Parathyroid adenoma (tissue), 2 donors: ENCODE measurements around the gene TEAD1.

Experiments
- H2AFZ ChIP-seq: fragments of 300-600 bp; sonication (generic); one replicate; pipeline ENCODE4 v1.7.0; 2017; ENCODE audit warnings: antibody characterized with exemption, mild to moderate bottlenecking
- H3K27ac ChIP-seq: fragments of 300-600 bp; sonication (generic); one replicate; pipeline ENCODE4 v1.7.0; 2017
- H3K27me3 ChIP-seq: fragments of 300-600 bp; sonication (generic); one replicate; pipeline ENCODE4 v1.7.0; 2017; ENCODE audit warnings: low read length; ENCODE audit not compliant: control insufficient read depth, insufficient read depth
- H3K36me3 ChIP-seq: fragments of 300-600 bp; sonication (generic); one replicate; pipeline ENCODE4 v1.7.0; 2017; ENCODE audit warnings: low read length; ENCODE audit not compliant: control insufficient read depth, insufficient read depth
- H3K4me1 ChIP-seq: fragments of 300-600 bp; sonication (generic); one replicate; pipeline ENCODE4 v1.7.0; 2017; ENCODE audit warnings: control low read depth
- H3K4me2 ChIP-seq: fragments of 300-600 bp; sonication (generic); one replicate; pipeline ENCODE4 v1.7.0; 2017; ENCODE audit warnings: low read length
- H3K4me3 ChIP-seq: fragments of 300-600 bp; sonication (generic); one replicate; pipeline ENCODE4 v1.7.0; 2017; ENCODE audit warnings: low read depth, low read length
- H3K79me2 ChIP-seq: fragments of 300-600 bp; sonication (generic); one replicate; pipeline ENCODE4 v1.7.0; 2017; ENCODE audit warnings: control low read depth
- H3K9ac ChIP-seq: fragments of 300-600 bp; sonication (generic); one replicate; pipeline ENCODE4 v1.7.0; 2017; ENCODE audit warnings: mild to moderate bottlenecking
- H3K9me3 ChIP-seq: fragments of 300-600 bp; sonication (generic); one replicate; pipeline ENCODE4 v1.7.0; 2017; ENCODE audit warnings: low read length; ENCODE audit not compliant: control insufficient read depth
- TF ChIP-seq, protein P1 (sequence below): fragments of 300-600 bp; sonication (generic); IDR thresholded peaks from one replicate; pipeline ENCODE4 v1.7.0; 2017; ENCODE audit warnings: antibody characterized with exemption, mild to moderate bottlenecking
- donor health status: primary hyperparathyroidism.

The TEAD1 gene

DNA sequence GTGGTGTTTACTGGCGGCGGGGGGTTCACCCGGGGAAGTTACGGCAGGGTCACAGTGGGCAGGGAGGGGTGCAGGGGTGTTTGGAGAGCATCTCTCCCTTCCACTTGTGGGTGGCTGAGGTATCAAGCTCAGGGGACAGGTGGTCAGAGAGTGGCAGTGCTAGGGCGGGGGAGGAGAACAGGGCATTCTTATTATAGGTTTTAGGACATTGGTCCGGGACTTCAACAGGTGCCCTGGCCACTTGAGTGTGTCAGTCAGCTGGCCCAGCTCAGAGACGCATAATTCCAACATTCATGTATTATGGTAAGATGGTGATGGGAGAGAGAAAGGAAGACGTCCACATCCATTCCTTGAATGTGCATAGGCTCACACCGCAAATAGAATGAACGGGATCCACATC lies 101.7 kb downstream of the TEAD1 start:
- TF ChIP-seq, protein P1, sequence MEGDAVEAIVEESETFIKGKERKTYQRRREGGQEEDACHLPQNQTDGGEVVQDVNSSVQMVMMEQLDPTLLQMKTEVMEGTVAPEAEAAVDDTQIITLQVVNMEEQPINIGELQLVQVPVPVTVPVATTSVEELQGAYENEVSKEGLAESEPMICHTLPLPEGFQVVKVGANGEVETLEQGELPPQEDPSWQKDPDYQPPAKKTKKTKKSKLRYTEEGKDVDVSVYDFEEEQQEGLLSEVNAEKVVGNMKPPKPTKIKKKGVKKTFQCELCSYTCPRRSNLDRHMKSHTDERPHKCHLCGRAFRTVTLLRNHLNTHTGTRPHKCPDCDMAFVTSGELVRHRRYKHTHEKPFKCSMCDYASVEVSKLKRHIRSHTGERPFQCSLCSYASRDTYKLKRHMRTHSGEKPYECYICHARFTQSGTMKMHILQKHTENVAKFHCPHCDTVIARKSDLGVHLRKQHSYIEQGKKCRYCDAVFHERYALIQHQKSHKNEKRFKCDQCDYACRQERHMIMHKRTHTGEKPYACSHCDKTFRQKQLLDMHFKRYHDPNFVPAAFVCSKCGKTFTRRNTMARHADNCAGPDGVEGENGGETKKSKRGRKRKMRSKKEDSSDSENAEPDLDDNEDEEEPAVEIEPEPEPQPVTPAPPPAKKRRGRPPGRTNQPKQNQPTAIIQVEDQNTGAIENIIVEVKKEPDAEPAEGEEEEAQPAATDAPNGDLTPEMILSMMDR: no peak
- H3K9ac ChIP-seq: no peak overlapping the region
- H3K79me2 ChIP-seq: no peaks in the 10 kb centered on the region
- H3K4me1 ChIP-seq: peaks cover 14% of the 10 kb centered on the region
- H3K4me2 ChIP-seq: no peak overlapping the region
- H3K4me3 ChIP-seq: no peak overlapping the region
- no peaks in the 10 kb centered on the region for H3K27me3 ChIP-seq
- no peak overlapping the region for H3K27ac ChIP-seq
- H2AFZ ChIP-seq: no peak overlapping the region
- no peaks in the 10 kb centered on the region for H3K9me3 ChIP-seq
- no peaks in the 10 kb centered on the region for H3K36me3 ChIP-seq

DNA sequence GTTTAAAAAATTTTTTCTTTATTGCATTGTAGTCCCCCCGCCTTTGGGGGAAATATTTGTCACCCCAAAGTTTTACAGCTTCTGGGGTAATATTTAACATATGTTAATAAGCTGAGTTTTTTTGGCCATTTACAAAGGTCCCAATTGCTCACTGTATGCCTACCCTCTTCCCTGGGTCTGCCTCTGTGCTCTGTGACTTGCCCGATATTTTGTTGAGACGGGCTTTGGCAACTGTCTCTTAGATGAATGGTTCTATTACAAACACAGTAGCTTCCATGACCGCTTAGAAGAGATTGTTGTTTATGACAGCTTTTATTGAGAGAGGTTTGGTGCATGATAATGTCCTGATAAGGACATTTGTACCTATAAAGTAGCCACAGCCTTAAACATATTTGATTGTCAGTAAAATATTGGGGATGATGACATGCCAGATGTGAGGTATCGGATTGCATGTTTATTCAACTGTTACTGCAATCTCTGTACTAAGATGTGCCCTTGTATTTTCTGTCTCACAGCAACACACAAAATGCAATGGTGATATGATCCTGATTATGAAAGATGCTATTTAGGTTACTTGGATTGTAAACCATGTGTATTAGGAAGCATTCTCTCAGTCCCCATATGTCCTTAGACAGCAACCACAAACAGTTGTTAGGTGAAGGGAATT lies 103.1 kb downstream of the TEAD1 start:
- Histone ChIP-seq H3K9ac (no peak overlapping the region), H3K4me3 (no peak overlapping the region), H3K79me2 (no peaks in the 10 kb centered on the region), H3K27me3 (no peaks in the 10 kb centered on the region), H3K27ac (no peak overlapping the region), H2AFZ (no peak overlapping the region), H3K4me1 (peaks cover 4% of the 10 kb centered on the region), H3K36me3 (no peaks in the 10 kb centered on the region), H3K4me2 (no peak overlapping the region), H3K9me3 (no peaks in the 10 kb centered on the region)
- TF ChIP-seq, protein P1: no peak

DNA sequence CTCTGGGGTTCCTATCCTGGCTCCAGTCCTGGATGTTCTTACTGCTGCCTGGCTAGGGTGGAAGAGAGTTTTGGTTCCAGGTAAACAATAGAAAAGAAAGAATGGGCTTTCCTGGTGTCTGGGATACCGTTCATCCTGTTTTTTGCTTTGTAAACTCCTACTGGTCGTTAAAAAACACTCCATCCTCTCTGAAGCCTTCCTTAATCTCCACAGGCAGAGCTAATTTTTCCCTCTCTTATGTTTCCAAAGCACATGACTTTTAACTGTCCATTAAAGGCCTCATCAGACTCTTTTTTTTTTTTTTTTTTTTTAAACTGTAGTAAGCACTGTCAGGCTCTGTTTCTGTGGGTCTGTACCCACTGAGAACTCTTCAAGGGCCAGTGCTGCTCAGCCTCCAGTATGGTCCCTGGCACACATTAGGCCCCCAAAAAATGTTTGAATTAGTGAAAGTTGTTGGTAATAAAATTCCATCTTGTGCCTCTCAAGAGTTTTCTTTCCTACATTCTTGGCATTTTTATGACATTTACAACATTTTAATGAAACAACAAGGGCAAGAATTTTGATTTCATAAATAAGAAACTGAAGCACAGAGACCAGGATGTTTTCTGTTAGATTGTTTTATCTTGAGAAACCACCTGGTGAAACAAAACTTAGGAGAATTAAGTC lies 104.2 kb downstream of the TEAD1 start:
- Histone ChIP-seq H3K36me3 (no peaks in the 10 kb centered on the region), H3K9ac (no peak overlapping the region)

DNA sequence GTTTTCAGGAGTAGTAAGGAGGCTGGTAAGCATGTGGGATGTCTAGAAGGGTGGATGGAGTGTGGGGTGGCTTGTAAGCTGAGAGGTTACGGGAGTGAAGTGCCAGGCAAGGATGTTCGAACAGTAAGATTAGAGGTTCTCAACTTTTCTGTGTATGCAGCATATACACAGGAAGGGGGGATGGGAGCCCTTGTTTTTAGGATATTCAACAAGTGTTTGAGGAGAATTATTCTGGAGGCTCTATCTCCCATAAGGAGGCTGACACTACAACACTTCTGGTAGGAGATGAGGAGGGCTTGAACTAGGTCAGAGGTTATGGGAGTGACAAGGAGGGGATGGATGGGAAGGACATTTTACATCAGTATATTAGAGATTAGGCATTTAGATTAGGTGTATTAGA lies 109.5 kb downstream of the TEAD1 start:
- Histone ChIP-seq H3K79me2 (peaks cover 3% of the 10 kb centered on the region), H3K27me3 (no peaks in the 10 kb centered on the region), H3K9ac (no peak overlapping the region), H3K4me2 (no peak overlapping the region), H3K4me3 (no peak overlapping the region), H2AFZ (no peak overlapping the region), H3K36me3 (no peaks in the 10 kb centered on the region), H3K9me3 (no peaks in the 10 kb centered on the region), H3K27ac (no peak overlapping the region), H3K4me1 (peaks cover 5% of the 10 kb centered on the region)
- TF ChIP-seq, protein P1: no peak

More for the DNA sequence above, 104.2 kb downstream of the TEAD1 start:
- no peaks in the 10 kb centered on the region for H3K9me3 ChIP-seq
- H3K79me2 ChIP-seq: no peaks in the 10 kb centered on the region
- TF ChIP-seq, protein P1: no peak
- no peaks in the 10 kb centered on the region for H3K27me3 ChIP-seq
- no peak overlapping the region for H3K4me3 ChIP-seq
- peaks cover 4% of the 10 kb centered on the region for H3K4me1 ChIP-seq
- H2AFZ ChIP-seq: no peak overlapping the region
- H3K4me2 ChIP-seq: no peak overlapping the region
- no peak overlapping the region for H3K27ac ChIP-seq
